HG02970 (cell line): Measurements from ENCODE around the gene GPATCH8.

Source experiments
- ATAC-seq: cut with Tn5 transposase; IDR thresholded peaks from one replicate; pipeline ENCODE4 v1.9.1; 2021; ENCODE audit warnings: mild to moderate bottlenecking, moderate library complexity, moderate number of reproducible peaks; ENCODE audit not compliant: unreplicated experiment, low FRiP score

Gene GPATCH8

DNA sequence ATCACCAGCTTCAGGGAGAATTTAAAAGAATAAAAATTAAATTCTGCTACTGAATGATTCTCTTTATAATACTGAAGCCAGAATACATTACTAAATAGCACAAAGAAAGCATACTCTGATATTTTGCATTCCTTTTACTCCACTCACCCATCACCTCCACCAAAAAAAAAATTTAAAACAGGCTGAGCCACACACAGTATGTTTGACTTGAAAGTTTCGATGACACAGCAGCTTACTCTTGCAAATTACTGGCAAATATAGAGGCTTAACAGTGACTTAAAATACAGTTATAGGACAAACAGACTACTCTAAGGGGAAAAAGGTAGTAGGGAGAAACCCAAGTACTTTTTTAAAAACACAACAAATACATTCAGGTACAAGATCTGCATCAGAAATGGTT is 39.2 kb downstream of the GPATCH8 start:
- no peak for ATAC-seq

DNA sequence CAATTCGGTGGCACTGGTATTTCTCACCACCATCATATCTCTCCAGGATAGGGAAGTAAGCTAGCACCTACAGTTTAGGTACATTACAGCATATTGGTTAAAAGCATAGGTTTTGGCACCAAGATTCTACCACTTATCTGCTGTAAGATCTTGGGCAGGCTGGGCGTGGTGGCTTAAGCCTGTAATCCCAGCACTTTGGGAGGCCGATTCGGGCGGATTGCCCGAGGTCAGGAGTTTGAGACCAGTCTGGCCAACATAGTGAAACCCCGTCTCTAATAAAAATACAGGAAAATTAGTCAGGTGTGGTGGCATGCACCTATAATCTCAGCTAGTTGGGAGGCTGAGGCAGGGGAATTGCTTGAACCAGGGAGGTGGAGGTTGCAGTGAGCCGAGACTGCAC is 51.4 kb downstream of the GPATCH8 start:
- ATAC-seq: no peak

DNA sequence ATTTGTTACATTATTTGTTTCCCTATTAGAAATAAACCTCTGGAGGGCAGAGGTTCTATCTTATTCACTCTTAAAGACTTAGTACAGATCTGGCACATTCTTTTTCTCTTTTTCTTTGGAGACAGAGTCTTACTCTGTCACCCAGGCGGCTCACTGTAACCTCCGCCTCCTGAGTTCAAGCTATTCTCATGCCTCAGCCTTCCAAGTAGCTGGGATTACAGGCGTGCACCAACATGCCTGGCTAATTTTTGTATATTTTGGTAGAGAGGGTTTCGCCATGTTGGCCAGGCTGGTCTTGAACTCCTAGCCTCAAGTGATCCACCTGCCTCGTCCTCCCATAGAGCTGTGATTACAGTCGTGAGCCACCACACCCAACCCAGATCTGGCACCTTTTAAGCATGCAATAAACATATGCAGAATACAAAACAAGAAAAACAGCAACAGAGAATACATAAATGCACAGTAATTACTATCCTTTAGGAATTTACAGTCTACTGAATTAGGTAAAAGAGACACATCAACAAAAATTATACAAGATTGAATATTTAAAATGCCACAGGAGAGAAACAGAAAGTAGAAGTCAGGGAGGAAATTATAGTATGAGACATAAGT is 52.1 kb downstream of the GPATCH8 start:
- ATAC-seq: no peak

DNA sequence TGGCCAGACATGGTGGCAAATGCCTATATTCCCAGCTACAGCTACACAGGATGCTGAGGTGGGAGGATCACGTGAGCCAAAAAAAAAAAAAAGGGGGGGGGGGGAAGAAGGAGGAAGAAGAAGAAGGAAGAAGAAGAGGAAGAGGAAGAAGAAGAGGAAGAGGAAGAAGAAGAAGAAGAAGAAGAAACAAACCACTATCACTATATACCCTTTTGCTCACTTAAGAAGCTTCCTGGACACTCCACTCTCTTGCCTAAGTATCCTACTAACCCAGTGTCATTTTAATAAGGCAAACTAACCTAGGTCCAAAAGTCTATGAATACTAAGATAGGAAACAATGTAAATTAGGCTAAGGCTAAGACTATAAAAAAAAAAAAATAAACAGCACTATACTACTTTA is 54.8 kb downstream of the GPATCH8 start:
- ATAC-seq: no peak

DNA sequence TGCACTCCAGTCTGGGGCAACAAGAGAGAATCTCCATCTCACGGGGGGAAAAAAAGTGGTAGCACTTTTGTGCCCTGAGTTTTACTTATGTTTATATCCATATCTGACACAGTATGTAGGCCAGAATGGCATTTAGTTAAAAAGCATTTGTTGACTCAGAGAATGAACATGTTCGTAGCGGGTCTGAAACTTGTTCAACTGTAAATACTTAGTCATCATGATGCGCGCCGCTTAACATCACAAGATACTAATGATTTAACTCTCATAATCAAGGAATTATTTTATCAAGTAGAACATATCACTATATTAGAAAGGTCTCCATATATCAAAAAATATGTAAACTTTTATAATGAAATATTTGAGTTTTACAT is 58.5 kb downstream of the GPATCH8 start:
- no peak for ATAC-seq

DNA sequence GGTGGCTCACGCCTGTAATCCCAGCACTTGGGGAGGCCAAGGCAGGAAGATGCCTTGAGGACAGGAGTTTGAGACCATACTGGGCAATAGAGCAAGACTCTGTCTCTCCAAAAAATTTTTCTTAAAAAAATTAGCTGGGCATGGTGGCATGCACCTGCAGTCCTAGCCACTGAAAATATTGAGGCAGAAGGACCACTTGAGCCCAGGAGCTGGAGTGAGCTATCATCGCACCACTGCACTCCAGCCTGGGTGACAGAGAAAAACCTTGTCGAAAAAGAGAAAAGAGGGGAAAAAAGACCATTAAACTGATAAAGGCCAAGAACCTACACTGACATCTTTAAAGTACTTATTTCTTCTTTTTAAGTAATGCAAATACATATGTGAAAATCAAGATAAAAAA is 60.4 kb downstream of the GPATCH8 start:
- no peak for ATAC-seq

DNA sequence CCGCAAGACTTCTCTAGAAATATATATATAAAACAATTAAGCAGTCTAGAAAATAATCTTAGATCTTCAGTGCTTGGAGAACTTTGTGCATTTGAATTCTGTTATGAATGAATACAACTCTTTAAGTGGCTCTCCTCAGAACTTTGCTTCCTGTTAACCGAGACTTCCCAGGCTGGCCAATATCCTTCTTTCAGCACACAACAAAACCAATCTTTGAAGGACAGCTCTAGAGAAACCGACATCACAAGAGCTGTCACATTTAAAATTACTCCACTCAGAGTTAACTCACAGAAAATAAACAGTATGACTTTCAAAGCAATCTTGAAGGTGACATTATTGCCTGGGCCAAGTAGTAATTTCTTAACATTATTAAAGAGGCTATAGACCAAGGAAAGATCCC is 64.0 kb downstream of the GPATCH8 start:
- no peak for ATAC-seq

DNA sequence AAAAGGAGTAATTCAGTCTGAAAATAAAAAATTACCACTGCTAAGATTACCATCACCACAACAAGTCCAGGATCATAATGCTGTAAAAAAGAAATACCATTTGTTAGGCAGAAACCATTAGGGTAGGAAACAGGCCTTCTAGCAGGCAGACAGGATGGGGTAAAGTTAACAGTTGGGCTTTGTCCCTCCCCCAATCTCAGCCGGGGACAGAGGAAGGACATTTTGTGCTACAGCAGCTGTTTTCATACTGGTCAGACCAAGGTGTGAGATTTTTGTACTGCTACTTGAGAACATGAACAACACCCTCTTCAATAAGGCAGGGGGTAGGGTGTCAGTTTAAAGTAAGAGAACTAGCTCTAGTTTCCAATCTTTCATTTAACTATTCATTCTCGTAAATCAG is 64.6 kb downstream of the GPATCH8 start:
- no peak for ATAC-seq

DNA sequence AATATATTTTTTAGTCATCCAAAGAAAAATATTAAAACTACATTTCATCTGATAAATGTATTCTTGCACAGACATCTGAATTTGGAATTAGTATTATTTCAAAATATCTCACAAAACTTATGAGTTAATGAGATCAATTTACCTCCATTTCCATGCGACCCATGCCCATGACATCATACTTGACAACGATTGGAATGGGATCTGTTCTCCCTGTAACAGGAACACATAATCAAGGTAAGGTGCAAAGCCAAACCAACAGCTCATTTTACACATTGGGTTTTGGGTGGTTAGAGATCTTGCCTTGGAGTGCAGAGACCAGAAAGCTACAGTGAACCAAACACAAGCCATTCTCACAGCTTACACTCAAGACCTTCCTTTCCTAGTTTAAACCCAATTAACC is 66.9 kb downstream of the GPATCH8 start:
- ATAC-seq: no peak

DNA sequence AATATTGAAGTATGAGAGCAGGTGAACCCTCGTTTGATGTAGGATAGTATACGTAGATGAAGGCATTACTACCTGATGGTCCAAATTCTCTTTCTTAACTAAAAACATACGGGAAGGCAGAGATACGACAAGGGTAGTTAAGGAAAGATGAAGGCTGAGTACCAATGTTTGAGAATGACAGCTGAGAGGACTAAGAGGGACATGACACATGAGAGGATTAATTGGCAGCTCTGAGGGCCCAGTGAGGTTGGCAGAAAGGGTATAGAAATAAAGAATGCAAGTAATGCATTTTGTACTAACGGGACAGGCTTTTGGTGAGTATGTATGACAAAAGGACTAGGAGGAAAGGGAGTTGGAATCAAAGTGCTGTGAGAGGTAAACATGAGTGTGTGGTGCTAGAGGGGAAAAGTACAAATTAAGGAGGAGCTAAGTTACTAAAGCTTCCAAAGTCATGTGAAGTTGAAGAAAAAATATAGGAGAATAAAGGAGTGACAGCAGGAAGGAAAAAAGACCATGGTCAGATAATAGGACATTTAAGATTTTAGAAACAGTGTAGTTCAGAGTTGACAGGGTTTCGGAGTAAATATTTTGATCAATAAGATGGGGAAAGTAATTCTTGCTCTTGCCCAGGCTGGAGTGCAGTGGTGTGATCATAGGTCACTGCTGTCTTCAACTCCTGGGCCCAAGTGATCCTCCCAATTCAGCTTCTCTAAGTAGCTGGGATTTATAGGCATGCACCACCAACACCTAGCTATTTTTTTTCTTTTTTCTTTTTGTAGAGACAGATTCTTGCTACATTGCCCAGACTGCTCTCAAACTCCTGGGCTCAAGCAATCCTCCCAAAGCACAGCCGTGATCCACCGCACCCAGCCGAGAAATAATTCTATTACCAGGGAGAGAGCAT is 70.7 kb downstream of the GPATCH8 start:
- ATAC-seq: no peak

DNA sequence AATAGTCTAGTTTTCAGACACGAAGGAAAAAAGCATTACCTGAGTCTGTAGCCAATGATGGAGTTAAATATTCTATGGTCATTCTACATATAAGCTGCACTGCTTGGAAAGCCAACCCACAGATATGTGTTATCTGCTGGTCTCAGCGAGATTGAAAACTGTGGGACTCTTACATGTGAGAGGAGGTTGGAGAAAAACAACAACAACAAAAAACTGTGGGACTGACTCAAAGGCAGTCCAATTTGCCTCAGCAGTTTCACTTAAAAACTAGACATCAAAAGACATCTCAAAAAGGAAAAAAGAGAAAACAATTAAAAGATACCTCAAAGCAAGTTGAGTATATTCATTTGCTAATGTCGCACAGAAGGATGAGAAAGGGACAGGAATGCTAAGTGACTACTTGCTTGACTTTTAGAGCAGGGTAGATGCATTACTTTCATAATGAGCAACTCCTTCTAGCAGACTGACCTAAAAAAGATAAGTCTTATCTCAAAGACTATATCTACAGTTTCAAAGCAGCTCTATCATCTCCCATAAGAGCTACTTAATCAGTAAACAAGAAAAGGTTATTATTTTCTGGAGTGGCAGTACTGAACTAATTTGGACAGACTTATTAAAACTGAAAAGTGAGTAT is 78.3 kb downstream of the GPATCH8 start:
- no peak for ATAC-seq

DNA sequence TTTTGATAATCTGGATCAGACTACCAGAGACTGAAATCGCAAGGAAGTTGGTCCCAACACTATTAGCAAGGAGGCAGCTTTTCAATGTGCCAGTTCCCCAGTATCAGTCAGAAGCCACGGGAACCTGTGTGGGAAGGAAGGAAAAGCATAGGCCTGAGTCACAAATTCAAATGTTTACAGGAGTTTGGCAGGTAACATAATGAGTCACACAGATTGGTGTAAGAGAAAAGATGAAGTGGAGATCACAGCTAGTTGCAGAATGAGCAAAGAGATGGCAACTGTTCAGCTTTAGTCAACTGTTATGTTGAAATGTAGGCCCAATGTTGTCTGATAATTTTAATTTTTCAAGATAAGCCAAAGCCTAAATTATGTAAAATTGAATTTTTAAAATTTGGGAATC is 85.7 kb downstream of the GPATCH8 start:
- ATAC-seq: no peak

DNA sequence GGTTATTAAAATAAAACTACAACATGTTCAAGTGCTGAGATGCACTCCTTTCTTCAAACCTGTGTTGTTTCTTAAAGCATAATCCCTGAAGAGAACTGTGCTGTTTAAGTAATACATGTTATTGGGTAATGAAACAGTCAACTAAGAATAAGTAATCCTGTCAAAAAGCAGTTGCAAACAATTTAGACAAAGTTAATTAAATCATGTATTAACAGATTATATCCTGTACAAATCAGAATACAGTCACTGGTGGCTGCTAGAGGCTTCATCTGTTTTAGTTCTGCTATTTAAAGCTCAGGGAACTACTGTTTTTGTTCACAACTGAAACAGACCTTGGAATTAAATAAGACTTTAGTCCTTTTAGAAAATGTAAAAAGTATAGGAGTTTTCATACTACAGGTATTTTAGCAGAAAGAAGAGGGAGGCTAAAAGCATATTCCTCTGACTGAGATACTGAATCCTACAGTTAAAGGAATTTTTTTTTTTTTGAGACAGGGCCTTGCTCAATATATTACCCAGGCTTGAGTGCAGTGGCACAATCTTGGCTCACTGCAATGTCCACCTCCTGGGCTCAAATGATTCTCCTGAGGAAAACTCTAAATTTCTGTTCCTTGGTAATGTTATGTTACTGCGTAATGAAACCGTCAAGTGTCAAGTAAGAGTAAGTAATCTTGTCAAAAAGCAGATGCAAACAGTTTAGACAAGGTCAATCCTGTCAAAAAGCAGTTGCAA is 86.5 kb downstream of the GPATCH8 start:
- ATAC-seq: no peak

DNA sequence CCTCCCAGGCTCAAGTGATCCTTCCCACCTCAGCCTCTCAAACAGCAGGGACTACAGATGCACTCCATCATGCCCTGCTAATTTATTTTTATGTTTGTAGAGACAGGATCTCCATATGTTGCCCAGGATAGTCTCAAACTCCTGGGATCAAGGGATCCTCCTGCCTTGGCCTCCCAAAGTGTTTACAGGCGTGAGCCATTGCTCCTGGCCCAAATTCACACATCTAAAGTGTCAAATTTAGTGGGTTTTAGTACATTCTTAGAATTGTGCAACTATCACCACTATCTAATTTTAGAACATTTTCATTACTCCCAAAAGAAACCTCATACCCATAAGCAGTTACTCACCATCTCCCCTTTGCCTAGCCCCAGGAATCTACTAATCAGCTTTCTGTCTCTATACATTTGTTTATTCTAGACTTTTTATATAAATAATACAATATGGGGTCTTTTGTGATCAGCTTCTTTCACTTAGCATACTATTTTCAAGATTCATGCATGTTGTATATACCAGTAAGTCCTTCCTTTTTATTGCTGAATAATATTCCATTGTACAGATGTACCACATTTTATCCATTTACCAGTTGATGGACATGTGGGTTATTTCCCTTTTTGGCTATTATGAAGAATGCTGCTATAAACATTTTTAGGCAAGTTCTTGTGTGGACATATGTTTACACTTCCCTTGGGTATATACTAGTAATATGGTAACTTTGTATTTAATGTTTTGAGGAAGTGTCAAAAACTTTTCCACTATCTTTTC is 88.6 kb downstream of the GPATCH8 start:
- ATAC-seq: no peak

DNA sequence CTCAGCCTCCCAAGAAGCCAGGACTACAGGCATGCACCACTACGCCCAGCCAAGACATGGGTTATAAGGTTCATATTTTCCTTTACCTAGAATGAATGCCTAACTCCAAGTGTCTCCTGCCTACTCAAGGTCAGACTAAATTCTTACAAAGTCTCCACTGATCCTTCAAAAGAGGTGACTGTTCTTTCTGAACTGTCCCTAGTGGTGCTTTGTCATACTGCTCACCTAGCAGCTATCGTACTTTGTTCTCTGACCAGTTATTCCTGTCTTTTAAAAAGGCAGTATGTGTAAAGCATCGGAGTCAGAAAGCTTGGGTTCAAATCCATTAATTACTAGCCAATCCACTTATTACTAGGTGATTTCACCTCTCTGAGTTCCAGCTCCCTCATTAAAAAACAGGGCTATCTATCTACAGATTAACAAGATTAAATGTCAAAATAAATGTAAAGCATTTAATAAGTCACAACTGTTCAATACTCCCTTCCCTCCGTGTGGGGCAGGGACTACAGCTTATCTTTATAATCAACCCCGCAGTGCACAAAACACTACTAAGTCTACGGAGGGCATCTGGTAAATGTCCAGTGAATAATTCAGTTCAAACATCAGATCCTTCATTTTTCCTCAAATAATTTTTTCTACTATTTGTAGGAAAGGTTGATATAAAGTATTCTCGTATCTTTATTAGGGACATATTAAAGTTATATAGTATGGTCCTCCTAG is 93.7 kb downstream of the GPATCH8 start:
- ATAC-seq: no peak

DNA sequence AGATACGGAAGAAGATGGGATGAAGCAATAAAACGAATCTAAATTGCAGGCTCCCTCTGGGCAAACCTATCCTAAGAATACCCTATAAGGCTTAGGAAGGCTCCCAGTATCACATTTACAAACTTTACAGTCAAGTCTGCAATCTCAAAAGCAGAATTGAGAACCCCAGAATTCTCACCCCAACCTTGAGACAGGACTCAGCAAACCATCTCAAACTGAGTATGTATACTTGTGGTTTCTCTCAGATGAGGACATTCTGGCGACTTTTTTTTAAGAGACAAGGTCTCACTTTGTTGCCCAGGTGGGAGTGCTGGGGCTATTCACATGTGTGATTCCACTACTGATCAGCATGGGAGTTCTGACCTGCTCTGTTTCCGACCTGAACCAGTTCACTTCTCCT is 94.4 kb downstream of the GPATCH8 start:
- ATAC-seq: no peak

DNA sequence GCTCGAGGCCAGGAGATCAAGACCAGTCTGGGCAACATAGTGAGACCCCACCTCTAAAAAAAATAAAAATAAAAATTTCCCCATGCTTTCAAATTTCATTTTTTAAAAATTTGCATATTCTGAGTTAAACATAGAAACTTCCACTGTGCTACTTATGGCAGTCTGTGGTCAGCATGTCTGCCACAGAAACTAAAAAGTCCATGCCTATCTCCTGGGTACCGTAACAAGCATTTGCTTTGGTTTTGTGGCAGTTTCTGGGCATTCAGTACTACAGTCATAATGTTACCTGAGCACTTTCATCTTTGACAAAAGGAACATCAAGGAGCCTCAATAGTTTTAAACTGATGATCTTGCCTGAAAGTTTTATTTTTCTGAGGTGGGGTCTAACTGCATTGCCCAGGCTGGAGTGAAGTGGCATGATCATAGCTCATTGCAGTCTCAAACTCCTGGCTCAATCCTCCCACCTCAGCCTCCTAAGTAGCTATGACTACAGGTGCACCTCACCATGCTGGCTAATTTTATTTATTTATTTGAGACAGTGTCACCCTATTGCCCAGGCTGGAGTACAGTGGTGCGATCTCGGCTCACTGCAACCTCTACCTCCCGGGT is 100.5 kb downstream of the GPATCH8 start:
- no peak for ATAC-seq

DNA sequence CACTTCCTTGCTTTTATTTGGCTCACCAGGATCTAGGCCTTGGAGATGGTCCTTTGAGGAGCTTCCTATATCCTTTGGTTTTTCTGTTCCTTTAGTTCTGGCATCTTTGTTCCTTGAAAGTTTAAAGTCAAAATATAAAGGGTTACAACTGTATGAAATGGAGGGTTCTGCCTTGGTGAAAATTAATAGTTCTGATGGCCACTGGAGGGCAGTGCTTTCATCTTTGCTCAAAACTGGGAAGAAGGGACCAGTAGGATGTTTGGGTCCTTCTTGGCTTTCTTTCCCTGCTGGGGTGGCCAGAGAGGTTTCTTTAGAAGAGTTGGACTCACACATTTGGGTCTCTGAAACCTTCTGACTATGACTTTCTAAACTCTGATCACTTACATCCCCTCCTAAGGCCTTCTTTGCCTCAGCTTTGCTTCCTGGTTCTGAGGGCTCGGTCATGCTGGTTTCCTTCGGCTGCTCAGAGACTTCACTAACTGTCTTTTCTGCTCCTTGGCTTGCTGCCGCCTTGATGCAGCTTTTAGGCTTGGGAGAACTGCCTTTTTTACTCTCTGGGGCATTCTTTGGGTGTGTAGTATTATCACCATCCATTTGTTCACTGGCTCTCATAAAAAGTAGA is 102.9 kb downstream of the GPATCH8 start:
- no peak for ATAC-seq
